ENCODE results near the gene JAG1. TPM values are rescaled to one million over a fixed set of nuclear protein-coding genes. Genes with fewer than 3 reads are reported as not detected.

Gene JAG1
- total RNA-seq, 2 donors from 2014 or later: 6.8 to 19.7 TPM

DNA sequence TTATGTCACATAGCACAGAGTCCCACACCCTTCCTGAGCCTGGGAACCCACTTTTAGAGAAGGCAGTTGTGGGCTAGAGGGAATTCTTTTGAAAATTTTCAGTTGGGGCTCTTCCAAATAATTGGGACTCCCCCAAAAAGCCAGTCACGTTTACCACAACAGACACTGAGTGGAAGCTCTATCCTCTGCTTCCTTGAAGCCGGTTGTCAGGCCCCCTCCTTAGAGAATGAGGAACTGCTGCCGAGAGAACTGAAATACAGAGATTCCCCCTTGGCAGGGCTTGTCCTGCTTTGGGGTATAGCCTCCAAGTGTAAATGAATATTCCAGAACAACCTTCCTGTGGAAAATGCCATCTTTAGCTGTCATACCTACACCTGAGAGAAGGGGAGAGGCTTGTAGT lies 2.7 kb upstream of the JAG1 start:
- Histone ChIP-seq H3K9ac (ENCODE audit: extremely low read depth, low read length, poor library complexity, severe bottlenecking) (no peak overlapping the region), H3K4me3 (ENCODE audit: low read length) (no peak overlapping the region), H3K4me1 (ENCODE audit: control insufficient read depth, insufficient read depth, low read length) (peaks cover 3% of the 10 kb centered on the region), H3K27ac (ENCODE audit: low read depth, low read length) (no peak overlapping the region), H3K27me3 (ENCODE audit: control insufficient read depth, insufficient read depth, low read length, poor library complexity, severe bottlenecking) (peaks cover 23% of the 10 kb centered on the region), H3K9me3 (ENCODE audit: control insufficient read depth, low read length) (no peaks in the 10 kb centered on the region), H3K36me3 (ENCODE audit: control insufficient read depth, insufficient read depth, low read length) (no peaks in the 10 kb centered on the region)
- WGBS, 2 experiments (ENCODE audit: insufficient coverage in 1 of 2, insufficient read length in 1 of 2): 83% methylated on average over 2 to 3 of the region's 3 CpGs
- H3K27ac Mint-ChIP-seq: no peak overlapping the region
- H3K27me3 Mint-ChIP-seq (ENCODE audit: insufficient read depth): peaks cover 43% of the 10 kb centered on the region
- no peak for DNase-seq
- no peak overlapping the region for H3K4me3 Mint-ChIP-seq
- H3K4me1 Mint-ChIP-seq: peaks cover 7% of the 10 kb centered on the region
- H3K36me3 Mint-ChIP-seq (ENCODE audit: low read depth): no peaks in the 10 kb centered on the region
- H3K9me3 Mint-ChIP-seq: no peaks in the 10 kb centered on the region
- TF ChIP-seq, protein P1, sequence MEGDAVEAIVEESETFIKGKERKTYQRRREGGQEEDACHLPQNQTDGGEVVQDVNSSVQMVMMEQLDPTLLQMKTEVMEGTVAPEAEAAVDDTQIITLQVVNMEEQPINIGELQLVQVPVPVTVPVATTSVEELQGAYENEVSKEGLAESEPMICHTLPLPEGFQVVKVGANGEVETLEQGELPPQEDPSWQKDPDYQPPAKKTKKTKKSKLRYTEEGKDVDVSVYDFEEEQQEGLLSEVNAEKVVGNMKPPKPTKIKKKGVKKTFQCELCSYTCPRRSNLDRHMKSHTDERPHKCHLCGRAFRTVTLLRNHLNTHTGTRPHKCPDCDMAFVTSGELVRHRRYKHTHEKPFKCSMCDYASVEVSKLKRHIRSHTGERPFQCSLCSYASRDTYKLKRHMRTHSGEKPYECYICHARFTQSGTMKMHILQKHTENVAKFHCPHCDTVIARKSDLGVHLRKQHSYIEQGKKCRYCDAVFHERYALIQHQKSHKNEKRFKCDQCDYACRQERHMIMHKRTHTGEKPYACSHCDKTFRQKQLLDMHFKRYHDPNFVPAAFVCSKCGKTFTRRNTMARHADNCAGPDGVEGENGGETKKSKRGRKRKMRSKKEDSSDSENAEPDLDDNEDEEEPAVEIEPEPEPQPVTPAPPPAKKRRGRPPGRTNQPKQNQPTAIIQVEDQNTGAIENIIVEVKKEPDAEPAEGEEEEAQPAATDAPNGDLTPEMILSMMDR (conservative IDR thresholded peaks at IDR 0.05): no peak

DNA sequence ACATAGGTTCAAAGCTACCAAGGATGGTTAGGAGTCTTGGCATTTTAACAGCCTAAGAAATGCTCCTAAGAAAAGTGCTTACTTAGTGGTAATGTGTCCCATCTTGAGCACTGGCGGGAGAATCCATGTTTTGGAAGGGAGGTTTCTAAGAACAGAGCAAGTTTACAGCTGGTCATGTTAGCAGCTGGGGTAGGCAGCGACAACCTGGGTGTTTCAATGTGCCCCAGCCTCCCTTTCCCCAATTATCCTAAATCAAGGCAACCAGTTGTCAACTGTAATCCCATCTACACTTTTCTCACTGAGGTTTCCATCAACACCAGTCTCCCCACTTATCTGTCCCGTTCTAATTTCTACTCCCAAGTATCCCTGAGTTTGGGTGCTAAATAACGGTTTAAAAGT lies 1.6 kb upstream of the JAG1 start:
- no peak for DNase-seq
- no peak overlapping the region for H3K9ac ChIP-seq (ENCODE audit: extremely low read depth, low read length, poor library complexity, severe bottlenecking)
- no peaks in the 10 kb centered on the region for H3K9me3 ChIP-seq (ENCODE audit: control insufficient read depth, low read length)
- no peak overlapping the region for H3K27ac ChIP-seq (ENCODE audit: low read depth, low read length)
- no peaks in the 10 kb centered on the region for H3K36me3 ChIP-seq (ENCODE audit: control insufficient read depth, insufficient read depth, low read length)
- TF ChIP-seq, protein P1 (conservative IDR thresholded peaks at IDR 0.05): no peak
- Mint-ChIP-seq H3K9me3 (no peaks in the 10 kb centered on the region), H3K4me3 (peak overlapping the region; percentile 81), H3K4me1 (peaks cover 18% of the 10 kb centered on the region), H3K27ac (no peak overlapping the region), H3K36me3 (ENCODE audit: low read depth) (no peaks in the 10 kb centered on the region), H3K27me3 (ENCODE audit: insufficient read depth) (peaks cover 54% of the 10 kb centered on the region)
- peaks cover 33% of the 10 kb centered on the region for H3K27me3 ChIP-seq (ENCODE audit: control insufficient read depth, insufficient read depth, low read length, poor library complexity, severe bottlenecking)
- WGBS, 2 experiments (ENCODE audit: insufficient coverage in 1 of 2, insufficient read length in 1 of 2): 98% methylated on average over 4 of the region's 4 CpGs; no CpG with 5 or more reads in 1 of the 2 experiments
- peaks cover 3% of the 10 kb centered on the region for H3K4me1 ChIP-seq (ENCODE audit: control insufficient read depth, insufficient read depth, low read length)
- no peak overlapping the region for H3K4me3 ChIP-seq (ENCODE audit: low read length)

DNA sequence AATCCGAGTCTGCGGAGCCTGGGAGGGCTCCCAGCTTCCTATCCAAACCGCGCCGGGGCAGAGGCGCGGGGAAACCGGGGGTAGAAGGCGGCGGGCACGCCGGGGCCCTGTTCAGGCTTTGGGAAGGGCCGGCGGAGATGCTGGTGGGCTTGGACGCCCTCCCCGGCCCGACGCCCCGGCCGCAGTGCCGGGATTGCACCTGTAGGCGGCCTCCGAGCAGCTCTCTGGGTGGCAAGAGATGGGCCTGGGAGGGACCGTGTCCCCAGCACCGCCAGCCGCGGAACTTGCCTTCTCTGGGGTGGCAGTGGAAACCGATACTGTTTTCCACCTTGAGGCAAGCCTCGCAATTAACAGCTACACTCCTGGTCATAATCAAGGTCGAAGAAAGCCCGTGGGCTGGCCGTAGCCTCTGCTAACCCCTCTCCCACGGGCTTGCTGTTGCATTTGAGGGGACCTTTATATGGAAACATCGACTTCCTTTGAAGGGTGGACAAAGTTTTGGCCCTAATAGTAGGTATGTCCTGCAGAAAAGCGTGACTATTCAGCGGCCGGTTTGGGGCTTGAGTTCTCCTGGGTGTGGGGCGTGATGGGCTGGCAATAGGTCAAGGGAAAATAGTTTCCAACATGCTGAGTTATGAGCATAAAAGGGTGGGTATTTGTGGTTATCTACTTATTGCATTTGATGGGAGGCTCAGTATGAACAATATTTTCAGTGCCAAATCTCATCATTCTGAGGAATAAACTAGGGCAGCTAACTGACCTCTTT lies 1.1 kb upstream of the JAG1 start:
- Histone ChIP-seq H3K4me3 (ENCODE audit: low read length) (peak overlapping the region; percentile 85), H3K27ac (ENCODE audit: low read depth, low read length) (peak overlapping the region; percentile 86), H3K27me3 (ENCODE audit: control insufficient read depth, insufficient read depth, low read length, poor library complexity, severe bottlenecking) (peaks cover 39% of the 10 kb centered on the region), H3K36me3 (ENCODE audit: control insufficient read depth, insufficient read depth, low read length) (no peaks in the 10 kb centered on the region), H3K9me3 (ENCODE audit: control insufficient read depth, low read length) (no peaks in the 10 kb centered on the region), H3K4me1 (ENCODE audit: control insufficient read depth, insufficient read depth, low read length) (peaks cover 3% of the 10 kb centered on the region), H3K9ac (ENCODE audit: extremely low read depth, low read length, poor library complexity, severe bottlenecking) (peak overlapping the region; percentile 72)
- Mint-ChIP-seq H3K27ac (no peak overlapping the region), H3K27me3 (ENCODE audit: insufficient read depth) (peaks cover 58% of the 10 kb centered on the region), H3K4me3 (peak overlapping the region; percentile 81), H3K4me1 (peaks cover 23% of the 10 kb centered on the region), H3K36me3 (ENCODE audit: low read depth) (no peaks in the 10 kb centered on the region), H3K9me3 (no peaks in the 10 kb centered on the region)
- peak; percentile 96 for DNase-seq
- 7 to 11% methylated on average over 12 to 38 of the region's 38 CpGs for WGBS, 2 experiments (ENCODE audit: insufficient coverage in 1 of 2, insufficient read length in 1 of 2)
- TF ChIP-seq, protein P1 (conservative IDR thresholded peaks at IDR 0.05): peak; percentile 96
